Measurements from ENCODE around the gene NOP56.

DNA sequence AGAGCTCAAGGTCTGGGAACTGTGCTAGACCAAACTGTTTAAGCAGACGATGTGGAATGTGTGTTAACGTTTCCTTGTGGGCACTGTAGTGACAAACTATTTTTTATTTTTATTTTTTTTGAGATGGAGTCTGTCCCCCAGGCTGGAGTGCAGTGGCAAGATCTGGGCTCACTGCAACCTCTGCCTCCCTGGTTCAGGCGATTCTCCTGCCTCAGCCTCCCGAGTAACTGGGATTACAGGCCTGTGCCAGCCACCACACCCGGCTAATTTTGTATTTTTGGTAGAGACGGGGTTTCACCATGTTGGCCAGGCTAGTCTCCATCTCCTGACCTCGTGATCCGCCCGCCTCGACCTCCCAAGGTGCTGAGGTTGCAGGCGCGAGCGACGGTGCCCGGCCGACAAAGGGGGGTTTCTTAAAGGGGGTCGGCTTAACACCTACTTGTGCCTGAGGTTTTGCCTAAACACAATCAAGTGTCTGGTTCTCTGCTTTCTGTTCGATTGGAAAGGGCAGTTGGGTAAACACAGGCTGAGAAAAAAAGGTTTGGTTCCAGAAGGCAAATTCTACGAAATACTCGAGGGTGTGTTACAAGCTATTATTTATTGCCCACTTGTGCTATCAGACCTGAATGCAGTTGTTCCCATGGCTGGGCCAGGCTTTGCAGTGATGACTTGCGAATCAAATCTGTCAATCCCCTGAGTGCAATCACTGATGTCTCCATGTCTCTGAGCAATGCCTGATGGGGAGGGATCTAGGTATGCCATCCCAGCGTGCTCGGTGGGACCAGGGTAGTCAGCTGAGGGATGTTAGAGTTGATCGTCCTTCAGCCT is 1.3 kb downstream of the NOP56 start:
- TF ChIP-seq, protein P1, sequence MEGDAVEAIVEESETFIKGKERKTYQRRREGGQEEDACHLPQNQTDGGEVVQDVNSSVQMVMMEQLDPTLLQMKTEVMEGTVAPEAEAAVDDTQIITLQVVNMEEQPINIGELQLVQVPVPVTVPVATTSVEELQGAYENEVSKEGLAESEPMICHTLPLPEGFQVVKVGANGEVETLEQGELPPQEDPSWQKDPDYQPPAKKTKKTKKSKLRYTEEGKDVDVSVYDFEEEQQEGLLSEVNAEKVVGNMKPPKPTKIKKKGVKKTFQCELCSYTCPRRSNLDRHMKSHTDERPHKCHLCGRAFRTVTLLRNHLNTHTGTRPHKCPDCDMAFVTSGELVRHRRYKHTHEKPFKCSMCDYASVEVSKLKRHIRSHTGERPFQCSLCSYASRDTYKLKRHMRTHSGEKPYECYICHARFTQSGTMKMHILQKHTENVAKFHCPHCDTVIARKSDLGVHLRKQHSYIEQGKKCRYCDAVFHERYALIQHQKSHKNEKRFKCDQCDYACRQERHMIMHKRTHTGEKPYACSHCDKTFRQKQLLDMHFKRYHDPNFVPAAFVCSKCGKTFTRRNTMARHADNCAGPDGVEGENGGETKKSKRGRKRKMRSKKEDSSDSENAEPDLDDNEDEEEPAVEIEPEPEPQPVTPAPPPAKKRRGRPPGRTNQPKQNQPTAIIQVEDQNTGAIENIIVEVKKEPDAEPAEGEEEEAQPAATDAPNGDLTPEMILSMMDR (IDR thresholded peaks at IDR 0.05) = no peak
- TF ChIP-seq POLR2A (IDR thresholded peaks at IDR 0.05) = no peak
